22Rv1 (cell line): Measurements from ENCODE around the gene ZBTB37.

Source experiments
- ZFX ChIP-seq: fragments of 450-650 bp; IDR thresholded peaks from 2 replicates; pipeline ENCODE4 v1.6.1; 2017; ENCODE audit warnings: antibody characterized with exemption, borderline replicate concordance
- TF ChIP-seq, protein P1 (sequence below): fragments of 450-650 bp; IDR thresholded peaks from 2 replicates; pipeline ENCODE4 v1.5.1; 2017; ENCODE audit warnings: mild to moderate bottlenecking

DNA sequence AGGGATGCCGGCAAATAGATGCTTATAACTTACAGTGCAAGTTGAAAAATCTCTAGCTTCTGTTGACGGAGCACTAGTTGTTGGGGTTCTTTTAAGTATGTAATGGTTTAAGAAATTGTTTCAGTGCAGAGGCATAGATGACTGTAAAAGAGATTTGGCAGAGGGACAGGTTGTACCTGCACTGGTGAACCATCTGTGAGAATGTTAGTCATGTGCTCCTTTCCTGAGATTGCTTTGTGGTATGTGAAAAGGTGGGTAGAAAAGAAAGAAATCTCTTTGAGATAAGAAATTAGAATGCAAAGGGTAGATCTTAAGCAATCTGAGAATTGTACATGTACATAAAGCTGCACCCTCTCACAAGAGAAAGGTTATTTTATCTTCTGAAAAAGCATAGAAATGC lies 19.4 kb downstream of the ZBTB37 start:
- TF ChIP-seq ZFX: no peak
- TF ChIP-seq, protein P1, sequence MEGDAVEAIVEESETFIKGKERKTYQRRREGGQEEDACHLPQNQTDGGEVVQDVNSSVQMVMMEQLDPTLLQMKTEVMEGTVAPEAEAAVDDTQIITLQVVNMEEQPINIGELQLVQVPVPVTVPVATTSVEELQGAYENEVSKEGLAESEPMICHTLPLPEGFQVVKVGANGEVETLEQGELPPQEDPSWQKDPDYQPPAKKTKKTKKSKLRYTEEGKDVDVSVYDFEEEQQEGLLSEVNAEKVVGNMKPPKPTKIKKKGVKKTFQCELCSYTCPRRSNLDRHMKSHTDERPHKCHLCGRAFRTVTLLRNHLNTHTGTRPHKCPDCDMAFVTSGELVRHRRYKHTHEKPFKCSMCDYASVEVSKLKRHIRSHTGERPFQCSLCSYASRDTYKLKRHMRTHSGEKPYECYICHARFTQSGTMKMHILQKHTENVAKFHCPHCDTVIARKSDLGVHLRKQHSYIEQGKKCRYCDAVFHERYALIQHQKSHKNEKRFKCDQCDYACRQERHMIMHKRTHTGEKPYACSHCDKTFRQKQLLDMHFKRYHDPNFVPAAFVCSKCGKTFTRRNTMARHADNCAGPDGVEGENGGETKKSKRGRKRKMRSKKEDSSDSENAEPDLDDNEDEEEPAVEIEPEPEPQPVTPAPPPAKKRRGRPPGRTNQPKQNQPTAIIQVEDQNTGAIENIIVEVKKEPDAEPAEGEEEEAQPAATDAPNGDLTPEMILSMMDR: no peak
